HG03520 (cell line): Measurements from ENCODE around the gene HAO2.

ENCODE experiments used
- ATAC-seq: cut with Tn5 transposase; IDR thresholded peaks from one replicate; pipeline ENCODE4 v1.9.1; 2021; ENCODE audit warnings: mild to moderate bottlenecking, moderate library complexity; ENCODE audit not compliant: unreplicated experiment

HAO2 gene

GRCh38 chr1:119429687-119430086 lies 61.1 kb downstream of the HAO2 start:
- ATAC-seq: no peak

DNA sequence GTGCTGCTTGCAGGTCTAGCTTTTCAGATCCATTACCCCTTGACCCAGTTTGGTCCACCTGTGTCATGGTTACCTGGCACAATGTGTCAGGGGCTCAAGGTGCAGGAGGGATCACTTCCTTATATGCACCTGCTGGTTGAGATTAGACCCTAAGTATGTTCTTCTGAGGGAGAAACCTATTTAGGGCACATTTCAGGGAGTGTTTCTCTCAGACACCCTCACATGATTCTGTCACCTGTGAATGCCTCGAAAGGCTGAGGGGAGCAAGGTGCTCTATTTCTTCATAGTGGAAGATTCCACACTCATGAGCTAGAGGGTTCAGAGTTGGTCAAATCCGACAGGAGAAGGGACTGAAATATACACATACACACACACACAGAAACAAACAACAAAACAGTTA lies 61.9 kb downstream of the HAO2 start:
- no peak for ATAC-seq

DNA sequence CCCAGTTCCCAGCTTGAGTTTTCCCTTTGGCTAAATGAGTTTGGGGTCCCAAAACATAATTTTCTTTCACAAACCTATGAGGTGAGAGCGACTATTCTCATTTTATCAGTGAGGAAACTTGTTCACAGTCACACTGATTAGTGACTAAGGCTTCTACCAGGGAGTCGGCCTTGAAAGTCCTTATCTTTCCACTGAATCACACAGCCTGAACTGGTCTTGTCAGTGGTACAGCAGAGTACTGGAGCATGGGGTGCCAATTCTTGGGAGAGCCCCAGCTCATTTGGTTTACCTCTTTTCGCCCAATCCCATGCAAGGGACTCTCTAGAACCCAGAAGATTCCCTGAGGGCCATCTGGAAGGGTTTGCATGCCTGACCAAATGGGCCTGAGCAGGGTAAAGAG lies 63.3 kb downstream of the HAO2 start:
- no peak for ATAC-seq

- no peak for ATAC-seq
Observed at GRCh38 chr1:119435052-119435451, 66.5 kb downstream of the HAO2 start.

- no peak for ATAC-seq
Observed at GRCh38 chr1:119438761-119439160, 70.2 kb downstream of the HAO2 start.

DNA sequence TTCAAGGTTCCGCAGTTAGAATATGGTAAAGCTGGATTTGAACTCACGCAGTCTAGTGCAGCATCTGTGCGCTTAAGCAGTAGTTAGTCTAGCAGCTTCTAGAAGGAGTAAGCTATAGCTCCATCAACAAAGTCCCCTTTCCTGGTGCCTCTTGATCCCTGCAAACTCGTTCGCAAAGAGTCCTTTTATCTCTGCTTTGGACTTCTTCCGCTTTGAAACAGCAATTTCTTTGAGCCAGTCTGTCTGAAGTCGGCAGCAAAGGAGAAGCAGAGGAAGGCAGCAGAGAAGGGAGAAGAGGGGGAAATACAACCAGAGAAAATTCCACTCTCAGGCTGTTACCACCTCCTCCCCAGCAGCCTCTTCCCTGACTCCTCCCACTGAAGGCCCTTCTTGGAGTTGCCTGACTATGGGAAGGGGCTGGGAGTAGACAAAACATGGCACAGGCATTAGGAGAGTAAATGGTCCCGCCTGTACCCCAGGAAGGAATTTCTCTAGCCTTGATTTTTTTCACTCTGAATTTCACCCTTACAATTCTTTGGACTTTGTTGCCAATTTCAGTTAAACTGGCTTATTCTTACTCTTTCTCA lies 72.2 kb downstream of the HAO2 start:
- no peak for ATAC-seq

GRCh38 chr1:119442756-119443155 lies 74.2 kb downstream of the HAO2 start:
- ATAC-seq: no peak
